ENCODE measurements around the gene OPN3.

- no peak for TF ChIP-seq CTCF (IDR thresholded peaks at IDR 0.05)
- TF ChIP-seq POLR2A (IDR thresholded peaks at IDR 0.05) = no peak
Measured at GRCh38 chr1:241614144-241614543, 26.0 kb downstream of the OPN3 start.
